T-helper 9 cell (primary cell): ENCODE data around the gene PRDM16.

ENCODE experiments used
- DNase-seq: peaks from one replicate; pipeline ENCODE4 v3.0.0-alpha.2; 2020

PRDM16 gene

DNA sequence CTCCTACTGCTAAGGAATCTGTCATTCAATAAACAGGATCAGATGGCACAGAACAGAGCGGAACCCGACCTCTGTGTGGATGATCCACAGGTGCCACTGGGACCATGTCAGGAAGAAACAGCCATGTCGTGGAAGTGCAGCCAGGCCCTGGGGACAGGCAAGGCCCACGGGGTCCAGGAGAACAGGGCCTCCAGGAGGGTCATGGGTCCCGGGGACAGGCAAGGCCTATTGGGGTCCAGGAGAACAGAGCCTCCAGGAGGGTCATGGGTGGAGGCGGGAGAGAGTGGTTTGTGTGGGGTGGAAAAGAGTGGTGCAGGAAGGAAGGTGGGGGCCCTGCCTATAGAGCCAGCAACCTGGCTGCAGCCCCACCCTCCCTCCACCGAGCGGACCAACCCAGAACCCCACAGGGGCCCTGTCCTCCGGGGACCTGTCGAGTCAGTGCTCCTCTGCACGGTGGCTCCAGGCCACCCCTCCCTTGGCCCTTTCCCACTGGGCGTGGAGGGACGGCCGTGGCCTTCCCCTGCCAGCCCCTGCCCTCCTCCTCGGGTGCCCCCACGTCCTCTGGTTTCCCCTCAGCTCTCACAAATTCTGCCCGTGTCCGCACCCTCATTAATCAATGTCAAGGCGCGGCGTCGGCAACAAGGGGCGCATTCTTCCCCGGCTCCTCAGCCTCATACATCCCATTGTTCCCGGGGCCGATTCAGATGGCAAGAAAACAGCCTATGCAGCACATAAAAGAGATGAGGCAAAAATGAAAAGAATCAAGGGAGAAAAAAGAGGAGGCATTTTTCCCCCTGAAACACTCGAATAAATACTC is 146.4 kb downstream of the PRDM16 start:
- no peak for DNase-seq

DNA sequence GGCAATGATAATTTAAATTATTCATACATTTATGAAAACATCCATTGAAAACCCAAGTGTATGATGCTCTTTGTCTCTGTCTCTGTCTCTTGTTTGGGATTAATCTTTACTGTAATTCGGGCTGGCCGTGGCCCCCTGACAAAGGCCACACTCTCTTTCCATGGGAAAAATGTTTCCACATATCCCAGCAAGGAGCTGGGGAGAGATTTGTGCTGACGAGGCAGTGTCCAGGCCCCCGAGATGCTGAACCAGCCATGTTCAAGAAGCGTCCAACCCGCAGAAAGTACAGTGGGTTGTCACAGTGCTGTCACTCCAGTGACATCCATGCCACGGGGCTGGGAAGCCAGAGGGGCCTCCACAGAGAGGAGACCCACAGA is 147.0 kb downstream of the PRDM16 start:
- DNase-seq: no peak

DNA sequence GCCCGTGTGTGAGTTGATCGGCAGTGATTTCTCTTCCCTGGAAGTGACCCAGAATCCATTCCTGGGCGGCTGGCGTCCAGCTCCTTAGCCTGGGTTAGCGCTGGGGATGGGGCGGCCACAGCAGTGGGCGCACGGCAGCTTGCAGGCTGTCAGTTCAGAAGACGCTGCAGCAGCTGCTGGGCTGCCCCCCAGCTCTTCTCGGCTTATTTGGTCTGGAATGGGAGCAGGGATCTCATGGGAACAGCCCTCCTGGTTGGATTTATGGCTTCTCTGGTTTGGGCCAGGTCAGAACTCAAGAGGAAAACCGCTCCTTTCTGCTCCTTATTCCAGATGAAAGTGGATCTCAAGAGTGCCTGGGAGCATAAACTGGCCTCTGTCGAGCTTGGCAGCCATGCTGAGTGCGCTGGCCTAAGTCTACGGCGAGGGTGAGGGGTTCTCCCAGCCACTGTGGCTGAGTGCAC is 148.2 kb downstream of the PRDM16 start:
- DNase-seq: no peak

DNA sequence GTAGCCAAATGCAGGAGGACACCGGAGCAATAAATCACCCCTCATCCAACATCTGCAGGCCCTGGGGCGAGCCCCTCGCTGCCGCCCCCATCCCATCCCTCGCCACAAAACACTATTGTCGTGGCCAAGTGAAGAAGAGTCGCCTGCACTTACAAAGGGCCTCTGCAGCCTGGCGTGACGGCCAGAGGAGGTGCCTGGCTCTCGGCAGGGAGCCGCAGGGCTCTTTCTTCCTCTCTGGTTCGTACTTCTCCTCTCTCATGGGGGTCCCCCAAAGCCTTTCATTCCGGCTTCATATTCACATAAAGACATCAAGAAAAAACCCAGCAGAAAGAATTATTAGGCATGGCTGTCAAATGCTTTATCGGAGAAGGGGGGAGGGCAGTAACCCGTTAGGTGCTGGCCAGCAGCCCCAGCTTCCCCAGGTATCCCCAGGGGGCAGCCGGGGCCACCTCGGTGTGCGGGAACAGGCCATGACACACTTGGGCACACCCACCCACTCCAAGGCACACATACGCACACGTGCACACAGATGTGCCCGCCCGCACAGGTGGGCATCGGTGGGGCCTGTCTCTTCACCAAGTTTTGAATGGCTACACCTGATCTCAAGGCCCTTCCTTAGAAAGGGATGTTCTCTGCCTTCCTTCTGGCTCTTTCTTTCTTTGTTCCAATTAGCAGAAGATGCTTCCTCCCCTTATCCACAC is 149.1 kb downstream of the PRDM16 start:
- no peak for DNase-seq

DNA sequence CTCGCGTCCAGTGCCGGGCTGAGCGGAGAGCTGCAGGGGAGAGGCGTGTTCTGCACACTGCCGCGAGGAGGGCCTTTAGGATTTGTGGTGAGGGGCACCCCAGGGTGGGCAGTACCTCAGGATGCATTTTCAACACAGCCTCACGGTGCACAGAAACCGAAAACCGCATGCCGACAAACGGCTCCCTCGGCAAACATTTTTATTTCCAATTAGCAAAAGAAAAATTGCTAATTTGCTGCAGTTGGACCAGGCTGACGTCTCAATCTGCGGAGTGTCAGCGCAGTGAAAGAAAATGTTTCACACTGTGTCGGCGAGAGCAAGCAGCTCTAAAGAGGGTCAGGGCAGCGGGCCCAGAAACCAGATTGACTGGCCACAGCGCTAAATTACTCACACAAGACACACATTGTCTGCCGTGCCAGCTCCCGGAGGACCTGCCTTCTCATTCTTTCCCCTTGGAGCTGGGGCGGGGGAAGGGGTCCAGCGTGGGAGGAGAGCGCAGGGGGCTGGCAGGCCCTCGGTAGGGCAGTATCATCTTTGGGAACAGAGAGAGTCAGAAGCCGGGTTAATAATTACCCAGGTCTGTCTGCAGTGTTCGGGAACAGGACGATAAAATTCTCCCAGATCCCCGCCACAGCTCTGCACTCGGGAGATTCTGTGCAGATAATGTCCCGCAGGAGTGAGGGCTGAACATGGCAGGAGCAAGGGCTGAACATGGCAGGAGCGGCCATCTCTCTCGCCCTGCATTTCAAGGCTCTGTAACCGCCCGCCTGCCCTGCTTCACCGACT is 150.2 kb downstream of the PRDM16 start:
- no peak for DNase-seq

DNA sequence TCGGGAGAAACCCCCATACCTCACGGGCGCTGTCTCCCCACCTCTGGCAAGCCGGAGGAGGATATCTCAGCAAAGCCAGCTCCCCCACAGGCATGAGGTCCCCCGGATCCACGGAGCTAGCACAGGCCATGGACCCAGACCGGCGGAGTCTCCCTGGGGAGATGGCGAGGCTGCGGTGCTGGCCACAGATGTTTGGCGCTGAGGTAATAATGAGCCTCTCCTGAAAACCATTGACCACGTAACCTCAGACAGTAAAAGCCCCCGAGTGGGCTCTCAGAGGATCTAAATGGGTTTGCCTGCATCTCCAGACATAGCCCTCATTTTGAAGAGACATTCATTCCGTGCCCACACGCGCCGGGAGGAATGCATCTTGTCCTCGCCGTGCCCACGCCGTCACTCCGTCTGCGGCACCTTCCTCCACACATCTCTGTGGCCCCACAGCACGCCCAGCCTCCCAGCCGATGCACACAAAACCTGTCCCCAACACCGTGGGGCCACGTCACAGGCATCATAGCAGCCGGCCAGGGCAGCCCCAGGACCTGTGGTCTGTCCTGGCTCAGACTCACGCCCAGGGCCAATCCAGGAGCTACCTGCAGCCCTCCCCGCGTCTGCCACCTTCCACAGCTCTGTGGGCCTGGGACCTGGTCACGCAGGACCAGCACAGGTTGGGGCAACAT is 150.9 kb downstream of the PRDM16 start:
- no peak for DNase-seq

DNA sequence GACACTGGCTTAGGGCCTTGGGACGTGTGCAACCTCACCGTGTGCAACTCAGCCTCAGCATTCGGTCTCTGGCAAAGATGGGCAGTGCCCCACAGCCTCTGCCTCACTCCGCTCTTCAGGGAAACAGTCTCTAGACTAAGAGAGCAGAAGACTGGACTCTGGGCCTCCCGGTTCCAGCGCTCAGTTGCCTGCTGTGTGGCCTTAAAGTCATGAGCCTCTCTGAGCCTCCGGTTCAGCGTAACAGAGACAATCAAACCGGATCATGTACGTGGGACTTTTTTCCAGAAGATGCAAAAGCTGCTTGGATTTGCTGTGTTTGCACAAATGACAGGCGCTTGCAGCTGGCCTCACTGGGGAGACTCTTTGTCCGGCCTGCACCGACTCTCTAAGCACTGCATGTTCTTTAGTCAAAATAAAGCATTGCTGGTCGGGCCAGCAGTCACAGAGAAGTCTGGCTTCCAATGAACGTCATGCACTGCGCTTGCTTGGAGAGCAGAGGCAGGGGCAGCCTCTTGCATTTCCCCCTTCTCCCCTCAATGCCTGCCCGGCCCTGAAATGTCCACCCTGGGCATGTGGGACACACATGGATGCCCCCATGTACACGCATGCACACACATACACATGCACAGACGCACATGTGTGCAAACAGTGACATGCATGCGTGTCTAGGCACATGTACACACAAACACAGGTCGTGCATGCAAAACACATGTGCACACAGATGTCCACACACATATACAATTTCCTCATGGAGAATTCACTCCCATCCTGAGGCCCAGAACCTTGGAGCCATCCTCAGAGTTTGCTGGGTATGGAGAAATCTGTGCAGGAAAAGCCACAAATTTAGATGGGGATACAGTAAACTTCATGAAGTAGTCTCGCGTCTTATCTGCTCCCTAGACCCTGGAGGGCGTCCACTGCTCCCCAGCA is 152.4 kb downstream of the PRDM16 start:
- DNase-seq: no peak

DNA sequence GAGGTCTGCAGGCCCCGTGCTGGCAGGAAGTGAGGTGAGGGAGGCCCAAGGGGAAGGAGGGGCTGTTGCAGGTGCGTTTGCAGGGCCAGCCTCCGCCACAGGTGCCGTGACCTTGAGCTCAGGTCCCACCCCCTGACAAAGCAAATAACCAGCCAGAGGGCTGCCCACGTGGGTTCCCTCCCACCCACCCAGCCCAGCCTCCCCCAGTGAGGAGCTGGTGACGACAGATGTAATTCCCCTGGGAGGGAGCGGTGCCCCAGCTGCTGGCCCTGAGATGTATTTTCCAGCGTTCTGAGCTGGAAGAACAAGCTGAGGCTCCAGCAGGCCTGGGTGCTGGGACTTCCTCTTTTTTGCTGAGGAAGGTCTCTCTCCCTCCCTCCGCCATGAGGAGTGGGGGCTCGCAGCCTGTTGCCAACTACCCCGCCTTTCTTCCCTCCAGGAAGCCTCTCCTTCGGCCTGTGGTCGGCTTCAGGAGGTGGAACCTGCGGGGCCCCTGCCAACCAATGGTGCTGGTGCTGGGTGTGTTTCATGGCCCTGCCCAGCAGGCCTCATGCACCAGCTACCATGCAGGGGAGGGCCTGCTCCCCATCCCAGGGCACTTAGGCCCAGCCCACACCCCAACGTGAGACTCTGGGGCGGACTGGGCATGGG is 153.2 kb downstream of the PRDM16 start:
- no peak for DNase-seq

DNA sequence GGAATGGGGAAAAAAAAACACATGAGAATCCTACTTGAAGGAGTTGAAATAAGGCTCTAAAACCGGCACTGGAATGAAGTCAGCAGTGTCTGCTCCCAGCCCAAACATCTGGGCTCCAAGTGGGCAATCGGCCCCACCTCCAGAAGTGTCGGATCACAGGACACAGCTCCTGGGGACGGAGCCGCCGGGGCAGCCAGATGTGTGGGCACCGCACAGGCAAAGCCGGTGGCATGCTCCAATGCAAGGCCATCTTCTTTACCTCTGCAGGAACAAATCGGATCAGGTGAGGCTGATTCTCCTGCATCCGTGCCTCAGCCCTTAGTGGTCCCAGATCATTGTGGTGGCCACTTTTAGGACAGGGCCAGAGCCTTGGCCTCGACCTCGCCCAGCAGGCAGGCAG is 156.7 kb downstream of the PRDM16 start:
- DNase-seq: no peak

DNA sequence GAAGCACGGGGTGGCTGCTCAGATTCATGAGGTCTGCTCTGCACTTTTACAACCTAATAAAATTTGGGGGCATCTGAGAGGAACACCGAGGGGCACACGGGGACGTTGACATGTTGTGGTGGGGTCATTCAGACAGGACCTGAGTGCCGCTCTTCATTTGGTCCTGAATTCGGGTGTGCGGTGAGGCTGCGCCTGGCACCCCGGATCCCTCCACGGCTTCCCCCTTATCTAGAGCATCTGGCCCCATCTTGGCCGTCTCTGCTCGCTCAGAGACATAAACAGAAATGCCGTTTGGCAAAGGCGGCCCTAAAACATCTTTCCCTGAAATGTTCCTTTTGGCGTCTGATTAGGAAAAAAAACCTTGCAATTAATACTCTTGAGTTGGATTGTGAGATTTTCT is 157.2 kb downstream of the PRDM16 start:
- no peak for DNase-seq

DNA sequence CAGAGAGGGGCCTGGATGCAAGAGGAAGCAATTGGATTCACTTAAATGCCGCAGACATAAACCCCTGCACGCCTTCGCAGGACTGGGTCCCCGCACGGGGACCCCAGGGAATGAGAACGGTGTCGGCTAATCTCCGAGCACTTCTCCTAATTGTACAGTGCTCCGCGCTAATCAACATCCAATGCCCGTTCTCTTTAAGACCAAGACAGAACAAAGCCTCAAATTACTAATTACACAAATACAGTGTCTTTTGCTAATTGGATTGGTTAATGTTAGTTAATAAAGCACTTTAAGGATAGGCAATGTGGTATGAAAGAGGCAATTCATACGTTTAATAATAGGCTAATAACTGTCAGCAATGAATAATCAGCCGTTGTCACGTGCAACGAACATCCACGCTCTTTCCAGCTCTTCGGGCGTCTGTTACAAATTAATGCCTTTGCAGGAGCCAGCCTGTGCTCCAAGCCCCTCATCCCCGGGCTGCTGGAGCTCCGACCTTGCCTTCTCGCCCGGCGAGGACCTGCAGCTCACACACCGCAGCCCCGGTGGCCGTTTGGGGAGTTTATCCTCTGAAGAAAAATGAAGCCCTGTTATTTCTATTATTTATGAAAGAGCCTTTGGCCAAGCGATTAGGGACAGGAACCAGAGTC is 157.8 kb downstream of the PRDM16 start:
- DNase-seq: no peak

DNA sequence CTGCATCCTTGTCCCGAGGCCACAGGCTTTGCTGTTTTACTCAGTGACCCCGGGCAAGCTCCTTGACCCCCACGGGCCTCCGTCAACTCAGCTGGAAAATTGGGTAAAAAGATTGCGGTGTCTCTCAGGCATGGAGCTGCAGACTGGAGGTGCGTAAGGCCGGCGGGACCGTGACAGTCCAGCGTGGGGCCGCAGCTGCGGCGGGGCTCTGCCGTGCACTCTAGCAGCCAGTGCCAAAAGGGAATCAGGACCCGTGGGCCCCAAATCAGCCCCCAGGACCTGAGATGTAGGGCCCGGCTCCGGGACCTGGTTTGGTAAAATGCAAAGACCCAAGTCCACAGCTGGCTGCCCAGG is 158.3 kb downstream of the PRDM16 start:
- no peak for DNase-seq

DNA sequence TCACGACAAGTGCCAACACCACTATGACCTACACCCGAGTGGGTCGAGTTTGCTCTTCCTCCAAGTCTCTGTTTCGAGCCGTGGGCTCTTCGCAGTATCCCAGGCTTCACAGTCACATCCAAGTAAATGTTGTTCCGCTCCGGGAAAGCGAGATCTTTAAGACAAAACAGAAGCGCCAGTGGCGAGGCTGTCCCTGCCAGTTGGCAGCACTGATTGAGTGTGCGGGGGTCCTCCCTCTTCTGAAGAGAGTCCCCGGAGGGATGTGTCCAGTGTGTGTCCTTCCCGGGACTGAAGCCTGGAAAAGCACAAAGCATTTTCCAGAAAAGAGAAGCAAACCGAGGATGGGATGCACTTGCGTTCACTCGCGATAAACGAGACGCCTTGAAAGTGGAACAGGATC is 158.9 kb downstream of the PRDM16 start:
- DNase-seq: no peak

DNA sequence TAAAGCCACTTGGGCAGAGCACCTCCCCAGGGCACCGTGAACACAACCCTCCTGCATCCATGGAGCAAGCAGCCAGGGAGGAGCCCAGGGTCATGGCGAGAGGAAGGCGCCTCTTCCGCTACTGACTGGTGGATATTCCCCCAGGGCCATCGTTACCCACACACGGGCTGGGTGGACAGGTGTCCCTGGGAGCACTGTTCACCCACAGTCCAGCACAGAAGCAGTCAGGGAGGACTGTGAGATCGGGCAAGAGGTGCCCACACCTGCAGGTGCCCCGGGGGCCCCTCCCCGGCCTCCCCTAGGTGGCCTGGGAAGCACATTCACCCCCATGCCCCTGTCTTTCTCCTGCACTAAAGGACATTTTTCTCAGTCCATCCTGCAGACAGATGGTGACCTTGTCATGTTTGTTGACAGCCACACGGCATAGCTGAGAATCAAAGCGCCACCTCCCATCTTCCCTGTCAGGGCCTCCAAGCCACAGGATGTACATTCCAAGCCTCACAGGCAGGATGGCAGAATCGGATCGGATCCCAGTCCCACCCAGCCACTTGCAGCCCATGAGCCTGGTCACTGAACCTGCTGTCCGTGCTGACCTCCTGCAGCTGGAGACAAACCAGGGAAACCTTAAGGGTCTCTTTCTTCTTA is 160.2 kb downstream of the PRDM16 start:
- no peak for DNase-seq

DNA sequence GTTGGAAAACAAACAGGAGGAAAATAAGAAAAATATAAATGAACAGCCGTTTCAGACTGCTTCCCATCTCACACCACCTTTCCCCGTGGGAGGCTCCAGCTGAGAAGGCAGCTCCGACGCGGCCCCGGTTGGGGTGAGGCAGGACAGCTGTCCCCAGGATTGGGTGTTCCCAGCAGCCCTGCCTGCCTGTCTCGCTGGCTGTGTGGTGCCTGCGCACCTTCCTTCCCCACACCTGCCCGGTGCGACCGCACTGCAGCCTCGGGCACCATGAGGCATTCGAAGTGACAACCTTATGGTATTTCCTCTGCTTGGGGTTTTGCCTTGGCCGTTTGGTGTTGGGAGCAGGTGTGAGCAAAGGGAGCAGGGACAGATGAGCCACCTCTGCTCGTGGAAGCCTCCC is 161.6 kb downstream of the PRDM16 start:
- no peak for DNase-seq

DNA sequence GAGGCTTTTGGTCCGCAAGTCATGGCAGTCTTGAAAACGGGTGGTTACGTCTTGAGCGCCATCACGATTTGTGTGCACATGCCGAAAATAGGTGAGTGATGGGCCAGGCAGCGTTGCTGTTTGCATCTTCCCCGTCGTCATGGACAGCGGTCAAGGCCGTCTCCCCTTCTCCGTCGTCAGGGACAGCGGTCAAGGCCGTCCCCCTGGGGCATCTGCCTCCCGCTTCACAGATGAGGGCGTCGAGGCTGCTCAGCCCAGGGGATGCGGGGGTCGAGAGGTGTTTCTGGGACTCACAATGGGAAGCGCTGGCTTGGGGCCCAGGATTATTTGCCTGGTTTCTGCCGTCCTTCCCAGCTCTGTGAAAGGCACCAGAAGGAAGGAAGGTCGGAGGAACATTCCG is 162.2 kb downstream of the PRDM16 start:
- DNase-seq: no peak

DNA sequence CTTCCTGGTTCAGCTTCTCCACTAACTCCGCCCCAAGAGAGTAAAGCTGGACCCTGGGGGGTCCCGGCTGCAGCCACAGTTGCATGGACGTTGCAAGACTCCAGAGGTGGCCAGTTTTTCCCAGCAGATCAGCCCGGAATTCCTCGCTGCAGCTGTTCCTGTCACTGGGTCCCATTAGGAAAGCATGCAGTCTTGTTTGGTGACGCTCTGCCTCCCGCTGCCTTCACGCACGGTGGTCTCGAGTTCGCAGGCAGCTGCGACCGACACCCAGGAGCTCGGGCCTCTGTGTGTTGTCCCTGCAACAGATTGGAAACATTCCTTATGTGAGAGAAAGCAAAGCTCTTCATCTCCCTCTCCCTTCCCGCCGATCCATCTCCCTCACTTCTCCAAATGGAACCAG is 162.8 kb downstream of the PRDM16 start:
- no peak for DNase-seq

DNA sequence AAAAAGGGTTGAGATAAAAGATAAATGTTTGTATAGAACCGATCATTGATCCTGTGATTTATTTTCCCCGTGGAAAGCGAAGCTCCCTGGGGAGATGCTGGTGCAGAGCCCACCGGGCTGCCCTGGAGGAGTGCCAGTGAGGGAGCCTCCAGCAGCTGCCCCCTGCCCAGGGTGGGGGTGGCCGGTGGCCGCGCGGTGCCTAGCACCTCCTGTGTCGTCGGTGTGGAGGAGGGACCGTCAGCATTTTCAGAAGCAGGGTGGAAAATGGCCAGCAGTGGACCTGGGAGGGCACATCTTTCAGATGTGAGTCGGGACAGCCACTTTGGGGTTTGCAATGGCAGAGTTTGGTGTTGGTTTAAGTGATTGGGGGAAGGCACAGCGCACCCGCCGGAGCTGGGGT is 164.0 kb downstream of the PRDM16 start:
- no peak for DNase-seq

DNA sequence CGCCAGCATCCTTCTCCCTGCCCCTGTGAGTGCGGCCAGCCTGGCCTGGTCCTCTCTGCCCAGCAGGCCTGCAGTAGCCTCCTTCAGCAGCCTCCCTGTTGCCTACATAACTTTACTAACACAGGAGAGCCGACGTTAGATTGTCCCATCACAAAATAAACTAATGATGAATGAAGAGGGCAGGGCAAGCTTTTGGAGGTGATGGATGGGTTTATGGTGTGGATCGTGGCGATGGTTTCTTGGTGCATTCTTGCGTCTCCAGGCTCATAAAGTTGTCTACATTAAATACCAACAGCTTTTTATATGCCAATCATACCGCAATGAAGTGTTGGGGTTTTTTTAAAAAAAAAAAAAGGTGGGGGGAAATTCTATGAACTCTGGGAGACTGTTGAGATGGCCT is 164.5 kb downstream of the PRDM16 start:
- no peak for DNase-seq

DNA sequence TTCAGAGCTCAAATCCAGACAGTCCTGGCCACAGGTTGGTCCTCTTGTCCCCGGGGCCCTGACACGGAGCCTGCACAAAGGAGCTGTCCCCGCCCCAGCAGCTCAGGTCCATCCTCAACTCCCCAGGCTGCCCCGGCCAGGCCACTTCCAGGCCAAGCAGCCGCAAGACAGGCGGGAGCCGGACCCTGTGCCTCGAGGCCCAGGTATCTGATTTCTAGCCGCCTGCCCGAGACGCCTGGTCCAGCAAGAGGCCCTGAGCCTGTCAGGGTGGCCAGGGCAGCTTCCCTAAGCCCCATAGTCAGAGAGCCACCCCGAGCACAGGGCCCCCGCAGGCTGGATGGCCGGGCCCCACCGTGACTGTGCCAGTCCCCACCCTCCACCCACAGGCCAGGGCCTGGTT is 165.3 kb downstream of the PRDM16 start:
- DNase-seq: no peak
